CD8-positive, alpha-beta memory T cell (primary cell): ENCODE data around the gene KIAA0586. TPM values are rescaled to one million over a fixed set of nuclear protein-coding genes. Genes with fewer than 3 reads are reported as not detected.
"Not testable (repeated sequence)": the region's sequence is repeated elsewhere in the genome, so short reads cannot be mapped to it uniquely, and the experiment has no call there.

ENCODE experiments used
- CTCF ChIA-PET: fragments of 350-600 bp; sonication (Branson Sonifier 250); formaldehyde crosslinking; loops from one replicate; lab custom pipeline; 2021; ENCODE audit warnings: antibody characterized with exemption; lab: Charles Lee
- POLR2A ChIA-PET: fragments of 350-600 bp; sonication (Branson Sonifier 250); formaldehyde crosslinking; loops from one replicate; lab custom pipeline; 2021; ENCODE audit warnings: antibody characterized with exemption; lab: Charles Lee
- DNase-seq, 5 donors: peaks; one replicate each; pipeline versions ENCODE4 v3.0.0 to v3.0.0-alpha.2; 2020 to 2022; ENCODE audit warnings: mixed read lengths in 1 of 5
- H3K27ac ChIP-seq: one replicate; pipeline ENCODE4 v1.7.0; 2013; ENCODE audit warnings: low read depth, mild to moderate bottlenecking, low read length, moderate library complexity
- H3K27me3 ChIP-seq: 2 replicates; pipeline ENCODE4 v1.7.0; 2013; ENCODE audit warnings: low read length, mild to moderate bottlenecking; ENCODE audit not compliant: insufficient read depth, poor library complexity, severe bottlenecking
- H3K36me3 ChIP-seq: 2 replicates; pipeline ENCODE4 v1.7.0; 2013; ENCODE audit warnings: mild to moderate bottlenecking, low read length, moderate library complexity; ENCODE audit not compliant: insufficient read depth
- H3K4me1 ChIP-seq: 2 replicates; pipeline ENCODE4 v1.7.0; 2013; ENCODE audit warnings: mild to moderate bottlenecking, low read length, moderate library complexity; ENCODE audit not compliant: insufficient read depth
- H3K4me3 ChIP-seq: 2 replicates; pipeline ENCODE4 v1.7.0; 2013; ENCODE audit warnings: mild to moderate bottlenecking, low read length
- H3K9me3 ChIP-seq: 2 replicates; pipeline ENCODE4 v1.7.0; 2013; ENCODE audit warnings: mild to moderate bottlenecking, low read length
- H3K27ac Mint-ChIP-seq, 8 donors: one replicate each; pipeline ENCODE4 v1.8.0; 2020 to 2021; ENCODE audit warnings: mixed read lengths in 8 of 8, mild to moderate bottlenecking in 6 of 8, inconsistent platforms in 3 of 8, moderate library complexity in 3 of 8
- H3K27me3 Mint-ChIP-seq, 2 donors: one replicate each; pipeline ENCODE4 v1.8.0; 2020 to 2021; ENCODE audit warnings: mixed read lengths in 2 of 2, mild to moderate bottlenecking in 1 of 2, moderate library complexity in 1 of 2
- H3K36me3 Mint-ChIP-seq, 3 donors: one replicate each; pipeline ENCODE4 v1.8.0; 2020 to 2021; ENCODE audit warnings: mixed read lengths in 3 of 3, inconsistent platforms in 1 of 3, mild to moderate bottlenecking in 1 of 3
- H3K4me1 Mint-ChIP-seq, 3 donors: one replicate each; pipeline ENCODE4 v1.8.0; 2020 to 2021; ENCODE audit warnings: mixed read lengths in 3 of 3, inconsistent platforms in 1 of 3, mild to moderate bottlenecking in 1 of 3
- H3K4me3 Mint-ChIP-seq, 7 donors: one replicate each; pipeline ENCODE4 v1.8.0; 2020 to 2021; ENCODE audit warnings: mixed read lengths in 7 of 7, mild to moderate bottlenecking in 6 of 7, moderate library complexity in 4 of 7, inconsistent platforms in 2 of 7
- H3K9me3 Mint-ChIP-seq, 5 donors: one replicate each; pipeline ENCODE4 v1.8.0; 2020 to 2022; ENCODE audit warnings: mixed read lengths in 5 of 5, mild to moderate bottlenecking in 3 of 5, moderate library complexity in 2 of 5, inconsistent platforms in 1 of 5
- polyA plus RNA-seq: library from polyadenylated mRNA; unstranded; fragments of 300-500 nt; fragmentation: Illumina TruSeq; gene quantifications from one replicate; pipeline ENCODE4 v1.2.3, GENCODE V29; 2021
- total RNA-seq, 2 experiments: library from RNA; stranded (reverse); gene quantifications; one replicate each; pipeline ENCODE4 v1.2.3, GENCODE V29; 2021

KIAA0586 gene
- total and polyA plus RNA-seq, 3 experiments from 2014 or later: 19.3 to 20.3 (median 19.3) TPM

DNA sequence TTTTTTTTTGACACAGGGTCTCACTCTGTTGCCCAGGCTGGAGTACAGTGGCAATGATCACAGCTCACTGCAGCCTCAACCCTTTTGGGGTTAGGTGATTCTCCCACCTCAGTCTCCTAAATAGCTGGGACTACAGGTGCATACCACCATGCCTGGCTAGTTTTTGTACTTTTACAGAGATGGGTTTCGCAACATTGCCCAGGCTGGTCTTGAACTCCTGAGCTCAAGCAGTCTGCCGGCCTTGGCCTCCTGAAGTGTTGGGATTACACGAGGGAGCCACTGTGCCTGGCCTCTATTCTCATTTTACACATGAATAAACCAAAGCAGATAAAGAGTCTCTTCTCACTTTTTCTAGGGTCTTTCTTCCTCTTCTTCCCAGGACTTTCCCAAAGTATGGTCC is 28.6 kb upstream of the KIAA0586 start:
- H3K27me3 Mint-ChIP-seq: peaks cover 0 to 2% of the 10 kb centered on the region in 2 donors
- no peaks in the 10 kb centered on the region for H3K9me3 ChIP-seq
- H3K4me3 Mint-ChIP-seq: no peak overlapping the region
- H3K36me3 ChIP-seq: no peaks in the 10 kb centered on the region
- ChIA-PET POLR2A (no interaction called here), CTCF (interaction anchor here (1.5 kb wide), 1 partner anchor 46 kb away, joined by 3 read pairs; no protein-coding TSS in a partner anchor)
- H3K4me1 Mint-ChIP-seq: peaks cover 11 to 16% (median 12%) of the 10 kb centered on the region in 3 donors
- H3K36me3 Mint-ChIP-seq: peaks cover 0 to 2% (median 0%) of the 10 kb centered on the region in 3 donors
- H3K9me3 Mint-ChIP-seq: no peaks in the 10 kb centered on the region
- H3K27me3 ChIP-seq: no peaks in the 10 kb centered on the region
- peaks cover 6% of the 10 kb centered on the region for H3K4me1 ChIP-seq
- no peak overlapping the region for H3K27ac ChIP-seq
- DNase-seq: no peak
- no peak overlapping the region for H3K4me3 ChIP-seq
- no peak overlapping the region for H3K27ac Mint-ChIP-seq

DNA sequence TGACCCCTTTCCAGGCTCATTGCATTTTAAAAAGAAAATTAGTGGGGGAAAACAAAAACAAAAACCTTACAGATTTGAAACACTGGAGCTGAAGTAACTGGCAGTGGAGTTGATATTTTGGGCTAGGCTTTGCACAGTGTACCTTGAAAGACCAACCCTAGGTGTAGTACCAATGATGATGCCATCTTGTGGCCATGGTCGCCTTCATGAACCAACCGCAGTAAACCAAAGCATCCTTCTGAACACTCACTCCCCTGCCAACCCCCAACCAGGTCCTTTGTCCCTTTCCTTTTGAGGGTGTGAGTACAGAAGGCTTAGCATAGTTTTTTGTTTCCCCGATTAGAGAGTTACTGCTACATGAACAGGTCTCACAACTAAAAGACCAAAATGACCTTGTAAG is 25.9 kb upstream of the KIAA0586 start:
- peaks cover under 1 to 5% (median 3%) of the 10 kb centered on the region in 3 donors for H3K4me1 Mint-ChIP-seq
- DNase-seq: no peak
- ChIA-PET CTCF (no interaction called here), POLR2A (interaction anchor here (0.7 kb wide), 1 partner anchor 250 kb away, joined by 3 read pairs; the partner anchor contains the start of gene ARMH4)
- Histone ChIP-seq H3K4me3 (no peak overlapping the region), H3K4me1 (no peaks in the 10 kb centered on the region), H3K36me3 (no peaks in the 10 kb centered on the region), H3K27ac (no peak overlapping the region), H3K27me3 (no peaks in the 10 kb centered on the region), H3K9me3 (no peaks in the 10 kb centered on the region)
- no peaks in the 10 kb centered on the region for H3K27me3 Mint-ChIP-seq
- H3K4me3 Mint-ChIP-seq: no peak overlapping the region
- no peak overlapping the region for H3K27ac Mint-ChIP-seq
- H3K36me3 Mint-ChIP-seq: peaks cover 0 to 2% (median 2%) of the 10 kb centered on the region in 3 donors
- H3K9me3 Mint-ChIP-seq: no peaks in the 10 kb centered on the region

- Mint-ChIP-seq H3K27ac (no peak overlapping the region), H3K36me3 (peaks cover 8 to 47% (median 14%) of the 10 kb centered on the region in 3 donors), H3K27me3 (no peaks in the 10 kb centered on the region), H3K9me3 (no peaks in the 10 kb centered on the region), H3K4me3 (no peak overlapping the region), H3K4me1 (peaks cover 0 to 4% (median 2%) of the 10 kb centered on the region in 3 donors)
- Histone ChIP-seq H3K9me3 (no peaks in the 10 kb centered on the region), H3K4me3 (no peak overlapping the region), H3K27me3 (no peaks in the 10 kb centered on the region), H3K36me3 (peaks cover 16% of the 10 kb centered on the region), H3K27ac (no peak overlapping the region), H3K4me1 (no peaks in the 10 kb centered on the region)
- POLR2A ChIA-PET: no interaction called here
- CTCF ChIA-PET: interaction anchor here (0.6 kb wide), 1 partner anchor 129 kb away, joined by 3 read pairs; no protein-coding TSS in a partner anchor
- DNase-seq: no peak
These were observed 18.8 kb upstream of the KIAA0586 start for GRCh38 chr14:58408681-58409215.

DNA sequence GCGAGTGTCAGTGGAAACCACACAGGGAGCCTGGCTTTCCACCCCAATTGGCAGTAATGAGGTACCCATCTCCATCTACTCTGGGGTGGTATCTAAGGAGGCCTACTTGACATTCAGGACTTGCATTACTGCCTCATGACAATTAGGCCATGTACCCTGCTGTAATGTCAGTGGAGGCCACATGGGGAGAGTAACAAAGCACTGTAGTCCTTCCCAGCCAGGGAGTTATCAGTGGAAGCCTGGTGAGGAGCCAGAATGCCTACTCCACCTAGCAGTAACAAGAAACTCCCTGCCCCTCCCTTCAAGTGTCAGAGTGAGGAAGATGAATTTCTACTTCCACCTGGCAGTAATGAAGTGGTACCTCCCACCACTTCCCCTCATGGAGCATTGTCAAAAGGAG is 12.7 kb upstream of the KIAA0586 start:
- Histone ChIP-seq H3K27me3 (no peaks in the 10 kb centered on the region), H3K27ac (no peak overlapping the region), H3K9me3 (no peaks in the 10 kb centered on the region), H3K4me1 (no peaks in the 10 kb centered on the region), H3K36me3 (peaks cover 17% of the 10 kb centered on the region), H3K4me3 (no peak overlapping the region)
- ChIA-PET CTCF (no interaction called here), POLR2A (no interaction called here)
- no peaks in the 10 kb centered on the region for H3K27me3 Mint-ChIP-seq
- no peak overlapping the region for H3K4me3 Mint-ChIP-seq
- DNase-seq: no peak
- H3K9me3 Mint-ChIP-seq: no peaks in the 10 kb centered on the region
- H3K27ac Mint-ChIP-seq: peak overlapping the region in 1 of 8 donors; percentile 37
- peaks cover 20 to 29% (median 25%) of the 10 kb centered on the region in 3 donors for H3K4me1 Mint-ChIP-seq
- peaks cover 14 to 67% (median 22%) of the 10 kb centered on the region in 3 donors for H3K36me3 Mint-ChIP-seq

GRCh38 chr14:58415636-58416547 is 11.6 kb upstream of the KIAA0586 start:
- Mint-ChIP-seq H3K36me3 (peaks cover 14 to 63% (median 22%) of the 10 kb centered on the region in 3 donors), H3K9me3 (no peaks in the 10 kb centered on the region)
- POLR2A ChIA-PET: no interaction called here

DNA sequence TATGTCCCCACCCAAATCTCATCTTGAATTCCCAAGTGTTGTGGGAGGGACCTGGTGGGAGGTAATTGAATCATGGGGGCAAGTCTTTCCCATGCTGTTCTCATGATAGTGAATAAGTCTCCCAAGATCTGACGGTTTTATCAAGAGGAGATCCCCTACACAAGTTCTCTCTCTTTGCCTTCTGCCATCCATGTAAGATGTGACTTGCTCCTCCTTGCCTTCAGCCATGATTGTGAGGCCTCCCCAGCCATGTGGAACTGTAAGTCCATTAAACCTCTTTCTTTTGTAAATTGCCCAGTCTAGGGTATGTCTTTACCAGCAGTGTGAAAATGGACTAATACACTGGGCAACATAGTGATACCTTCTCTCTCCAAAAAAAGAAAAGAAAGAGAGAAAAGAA is 10.6 kb upstream of the KIAA0586 start:
- H3K4me3 ChIP-seq, H3K9me3 ChIP-seq, H3K4me3 Mint-ChIP-seq, H3K9me3 Mint-ChIP-seq, H3K27ac ChIP-seq, H3K4me1 ChIP-seq, H3K27me3 Mint-ChIP-seq, H3K27me3 ChIP-seq, CTCF ChIA-PET, DNase-seq: not testable (repeated sequence)
- peaks cover 16% of the 10 kb centered on the region for H3K36me3 ChIP-seq
- POLR2A ChIA-PET: interaction anchor here (0.9 kb wide), 1 partner anchor 21 kb away, joined by 3 read pairs; no protein-coding TSS in a partner anchor
- Mint-ChIP-seq H3K36me3 (peaks cover 14 to 64% (median 25%) of the 10 kb centered on the region in 3 donors), H3K4me1 (peaks cover 22 to 32% (median 30%) of the 10 kb centered on the region in 3 donors), H3K27ac (peak overlapping the region in 4 of 8 donors; percentile 19 to 86 (median 64))

More at GRCh38 chr14:58415636-58416547, 11.6 kb upstream of the KIAA0586 start:
- Histone ChIP-seq H3K27ac (no peak overlapping the region), H3K4me1 (no peaks in the 10 kb centered on the region), H3K9me3 (no peaks in the 10 kb centered on the region), H3K4me3 (no peak overlapping the region), H3K27me3 (no peaks in the 10 kb centered on the region), H3K36me3 (peaks cover 12% of the 10 kb centered on the region)
- no peak for DNase-seq
- no peak overlapping the region for H3K4me3 Mint-ChIP-seq
- CTCF ChIA-PET: no interaction called here
- H3K4me1 Mint-ChIP-seq: peaks cover 20 to 30% (median 25%) of the 10 kb centered on the region in 3 donors
- no peak overlapping the region for H3K27ac Mint-ChIP-seq
- no peaks in the 10 kb centered on the region for H3K27me3 Mint-ChIP-seq

DNA sequence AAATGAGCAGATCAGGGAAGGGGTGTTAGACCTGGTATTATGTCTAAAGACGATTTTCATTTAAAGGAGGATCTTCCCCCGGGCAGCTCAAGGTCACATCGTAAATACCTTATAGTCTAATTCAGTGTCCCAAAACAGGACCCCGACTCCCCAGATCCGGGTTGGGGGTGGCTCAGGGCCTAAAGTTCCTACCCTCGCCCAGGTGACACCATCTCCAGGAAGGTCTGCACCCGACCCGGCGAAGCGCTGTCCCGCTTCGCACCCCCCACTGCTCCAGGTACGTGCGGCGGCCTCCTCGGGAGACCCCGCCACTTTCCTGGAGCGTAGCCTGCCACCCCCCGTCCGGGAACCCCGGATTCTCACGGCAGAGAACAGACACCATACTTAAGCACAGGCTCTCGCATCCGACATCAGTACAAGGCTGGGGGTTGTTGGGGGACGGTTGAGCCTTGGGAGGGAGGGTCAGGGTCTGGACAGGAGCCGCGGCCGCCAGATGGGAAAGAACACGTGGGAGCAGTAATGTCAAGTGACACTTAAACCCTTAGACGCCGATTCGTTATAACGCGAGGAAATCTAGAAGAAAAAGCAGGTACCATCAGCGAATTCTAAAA is 744 bp upstream of the KIAA0586 start:
- peaks cover 0 to 40% (median 6%) of the 10 kb centered on the region in 3 donors for H3K36me3 Mint-ChIP-seq
- Histone ChIP-seq H3K4me3 (peak overlapping the region; percentile 100), H3K27me3 (no peaks in the 10 kb centered on the region), H3K9me3 (no peaks in the 10 kb centered on the region), H3K27ac (peak overlapping the region; percentile 100), H3K36me3 (no peaks in the 10 kb centered on the region), H3K4me1 (peaks cover 16% of the 10 kb centered on the region)
- ChIA-PET POLR2A (interaction anchor here (0.9 to 3.8 kb wide), 10 partner anchors 12 to 1158 kb away, joined by 3 to 27 read pairs (median 5); partner anchors contain the start of genes ACTR10, AP5M1, ARID4A and DAAM1), CTCF (interaction anchor here (0.9 to 1.4 kb wide), 6 partner anchors 27 to 129 kb away, joined by 3 to 4 read pairs (median 4); partner anchors contain the start of genes ARID4A and TOMM20L)
- peaks cover 0 to 8% of the 10 kb centered on the region in 2 donors for H3K27me3 Mint-ChIP-seq
- peaks cover 0 to 2% (median 0%) of the 10 kb centered on the region in 5 donors for H3K9me3 Mint-ChIP-seq
- H3K27ac Mint-ChIP-seq: peak overlapping the region; percentile 92 to 99 (median 96)
- peak in 3 of 5 donors; percentile 24 to 54 (median 28) for DNase-seq
- H3K4me1 Mint-ChIP-seq: peaks cover 42 to 63% (median 52%) of the 10 kb centered on the region in 3 donors
- peak overlapping the region; percentile 87 to 97 (median 93) for H3K4me3 Mint-ChIP-seq
